ENCODE measurements around the gene NINJ2. TPM values are rescaled to one million over a fixed set of nuclear protein-coding genes. Genes with fewer than 3 reads are reported as not detected.

Gene NINJ2
- polyA plus RNA-seq, 6 donors from 2014 or later: 9.6 to 28.9 (median 11.5) TPM

DNA sequence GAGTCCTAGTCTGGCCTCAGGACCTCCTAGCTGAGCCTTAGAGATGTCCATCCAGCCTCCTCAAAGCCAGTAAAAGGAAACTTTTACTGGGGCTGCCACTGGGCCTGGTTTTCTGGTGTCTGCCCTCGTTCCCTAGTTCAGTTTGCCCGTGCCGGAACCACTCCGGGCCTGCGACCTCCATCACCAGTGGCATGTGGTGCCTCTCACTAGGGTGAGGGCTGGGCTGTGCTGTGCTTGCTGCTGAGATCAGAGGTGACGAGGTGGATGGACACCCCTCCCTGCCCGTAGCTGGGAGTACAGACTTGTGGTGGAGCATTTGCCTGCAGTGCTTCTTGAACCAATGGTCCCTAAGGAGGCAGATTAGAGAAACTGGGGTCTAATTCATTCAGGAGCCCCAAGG is 127.8 kb downstream of the NINJ2 start:
- Mint-ChIP-seq H3K4me3 (no peak overlapping the region), H3K4me1 (no peaks in the 10 kb centered on the region), H3K9me3 (peaks cover 9 to 23% (median 15%) of the 10 kb centered on the region in 7 donors), H3K27me3 (peaks cover 6 to 20% (median 7%) of the 10 kb centered on the region in 3 donors), H3K27ac (no peak overlapping the region), H3K36me3 (peaks cover 11 to 16% of the 10 kb centered on the region in 2 donors)
- DNase-seq: no peak
- no peak for ATAC-seq (ENCODE audit: low read depth in 2 of 2)

DNA sequence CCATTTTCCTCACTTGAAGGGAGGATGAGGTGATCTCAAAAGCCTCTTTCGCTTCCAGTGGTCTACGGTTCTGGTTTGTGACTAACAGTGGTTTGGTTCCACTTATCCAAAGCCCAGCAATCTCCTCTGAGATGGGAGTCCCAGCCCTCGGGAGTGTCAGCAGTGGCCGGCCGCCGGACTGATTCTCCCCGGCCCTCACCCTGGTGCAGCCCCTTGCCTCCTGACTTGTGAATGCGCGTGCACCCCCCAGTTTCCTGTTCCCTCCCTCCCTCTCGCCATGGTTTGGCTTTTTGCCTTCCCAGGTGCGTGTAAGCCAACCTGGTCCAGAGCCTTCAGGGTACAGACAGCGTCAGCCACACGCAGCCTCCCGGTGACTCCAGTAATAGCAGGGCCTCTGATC is 129.0 kb downstream of the NINJ2 start:
- no peak overlapping the region for H3K27ac Mint-ChIP-seq
- H3K36me3 Mint-ChIP-seq: peaks cover 11 to 19% of the 10 kb centered on the region in 2 donors
- H3K27me3 Mint-ChIP-seq: peaks cover 4 to 16% (median 7%) of the 10 kb centered on the region in 3 donors
- H3K9me3 Mint-ChIP-seq: peaks cover 10 to 24% (median 15%) of the 10 kb centered on the region in 7 donors
- H3K4me3 Mint-ChIP-seq: no peak overlapping the region
- H3K4me1 Mint-ChIP-seq: no peaks in the 10 kb centered on the region
- DNase-seq: no peak
- ATAC-seq (ENCODE audit: low read depth in 2 of 2): no peak

- H3K27ac Mint-ChIP-seq: no peak overlapping the region
- DNase-seq (no peak), ATAC-seq (ENCODE audit: low read depth in 2 of 2) (no peak)
- peaks cover 11 to 19% of the 10 kb centered on the region in 2 donors for H3K36me3 Mint-ChIP-seq
- H3K4me3 Mint-ChIP-seq: no peak overlapping the region
- H3K9me3 Mint-ChIP-seq: peaks cover 12 to 24% (median 15%) of the 10 kb centered on the region in 7 donors
- H3K4me1 Mint-ChIP-seq: no peaks in the 10 kb centered on the region
- H3K27me3 Mint-ChIP-seq: peaks cover 4 to 16% (median 5%) of the 10 kb centered on the region in 3 donors
Measured at GRCh38 chr12:533718-534117, 129.5 kb downstream of the NINJ2 start.

GRCh38 chr12:532908-533565 is 130.2 kb downstream of the NINJ2 start:
- Mint-ChIP-seq H3K4me3 (no peak overlapping the region), H3K27me3 (peaks cover 4 to 16% (median 5%) of the 10 kb centered on the region in 3 donors), H3K36me3 (peaks cover 11 to 19% of the 10 kb centered on the region in 2 donors), H3K9me3 (peaks cover 12 to 24% (median 15%) of the 10 kb centered on the region in 7 donors), H3K27ac (no peak overlapping the region), H3K4me1 (no peaks in the 10 kb centered on the region)
- no peak for ATAC-seq (ENCODE audit: low read depth in 2 of 2)
- no peak for DNase-seq

DNA sequence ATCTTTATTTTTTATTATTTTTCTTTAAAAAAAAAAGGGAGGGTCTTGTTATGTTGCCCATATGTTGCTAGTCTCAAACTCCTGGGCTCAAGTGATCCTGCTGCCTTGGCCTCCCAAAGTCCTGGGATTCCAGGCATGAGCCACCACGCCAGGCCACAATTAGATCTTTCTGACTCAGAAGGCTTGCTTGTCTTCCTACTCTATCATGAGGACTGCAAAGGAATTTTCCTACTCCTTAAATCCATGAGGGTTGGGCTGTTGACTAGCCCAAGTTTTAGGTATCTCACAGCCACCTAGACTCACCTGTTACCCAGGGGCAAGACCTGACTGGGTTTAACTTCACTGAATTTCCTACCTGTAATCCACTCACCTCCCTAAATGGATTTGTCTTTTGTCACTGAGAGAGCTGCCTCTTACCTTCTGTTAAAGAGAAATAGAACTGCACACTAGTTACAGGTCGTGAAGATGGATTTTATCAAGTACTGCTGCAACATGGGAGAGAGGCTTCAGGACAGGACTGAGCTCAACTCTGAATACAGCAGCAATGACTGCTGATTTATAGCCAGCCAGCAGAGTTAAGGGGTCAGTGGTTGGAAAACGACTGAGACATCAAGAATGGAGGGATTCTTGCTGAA is 131.2 kb downstream of the NINJ2 start:
- DNase-seq (no peak), ATAC-seq (ENCODE audit: low read depth in 2 of 2) (no peak)
- H3K27me3 Mint-ChIP-seq: peaks cover 4 to 16% (median 5%) of the 10 kb centered on the region in 3 donors
- no peak overlapping the region for H3K4me3 Mint-ChIP-seq
- peaks cover 12 to 24% (median 15%) of the 10 kb centered on the region in 7 donors for H3K9me3 Mint-ChIP-seq
- H3K36me3 Mint-ChIP-seq: peaks cover 11 to 19% of the 10 kb centered on the region in 2 donors
- H3K27ac Mint-ChIP-seq: no peak overlapping the region
- no peaks in the 10 kb centered on the region for H3K4me1 Mint-ChIP-seq

DNA sequence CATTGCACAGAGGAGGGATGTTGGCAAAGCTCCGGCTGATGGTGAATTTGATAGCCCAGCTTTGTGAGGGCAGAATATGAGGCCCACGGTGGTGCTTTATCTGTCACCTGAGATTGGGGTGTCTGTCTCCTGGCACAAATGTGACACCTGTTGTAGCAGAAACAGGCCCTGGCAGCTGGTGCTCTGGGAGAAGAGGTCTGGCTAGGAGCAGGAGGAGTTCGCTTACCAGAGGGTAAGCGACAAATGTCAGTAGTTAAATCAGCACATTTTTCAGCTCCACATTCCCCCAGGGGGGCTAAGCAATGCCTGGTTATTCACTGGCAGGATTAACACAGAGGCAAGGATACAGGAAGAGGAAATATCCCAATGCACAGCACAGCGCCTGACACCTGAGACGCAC is 132.4 kb downstream of the NINJ2 start:
- no peak overlapping the region for H3K27ac Mint-ChIP-seq
- H3K9me3 Mint-ChIP-seq: peaks cover 12 to 24% (median 15%) of the 10 kb centered on the region in 7 donors
- peaks cover 11 to 19% of the 10 kb centered on the region in 2 donors for H3K36me3 Mint-ChIP-seq
- ATAC-seq (ENCODE audit: low read depth in 2 of 2): no peak
- H3K27me3 Mint-ChIP-seq: peaks cover 4 to 14% (median 5%) of the 10 kb centered on the region in 3 donors
- no peak overlapping the region for H3K4me3 Mint-ChIP-seq
- no peaks in the 10 kb centered on the region for H3K4me1 Mint-ChIP-seq
- no peak for DNase-seq

- Mint-ChIP-seq H3K9me3 (peaks cover 12 to 24% (median 15%) of the 10 kb centered on the region in 7 donors), H3K4me3 (no peak overlapping the region), H3K36me3 (peaks cover 11 to 19% of the 10 kb centered on the region in 2 donors), H3K27ac (no peak overlapping the region), H3K4me1 (no peaks in the 10 kb centered on the region), H3K27me3 (peaks cover 4 to 13% (median 10%) of the 10 kb centered on the region in 3 donors)
- no peak for ATAC-seq (ENCODE audit: low read depth in 2 of 2)
- DNase-seq: no peak
Measured at GRCh38 chr12:530308-530707, 132.9 kb downstream of the NINJ2 start.

DNA sequence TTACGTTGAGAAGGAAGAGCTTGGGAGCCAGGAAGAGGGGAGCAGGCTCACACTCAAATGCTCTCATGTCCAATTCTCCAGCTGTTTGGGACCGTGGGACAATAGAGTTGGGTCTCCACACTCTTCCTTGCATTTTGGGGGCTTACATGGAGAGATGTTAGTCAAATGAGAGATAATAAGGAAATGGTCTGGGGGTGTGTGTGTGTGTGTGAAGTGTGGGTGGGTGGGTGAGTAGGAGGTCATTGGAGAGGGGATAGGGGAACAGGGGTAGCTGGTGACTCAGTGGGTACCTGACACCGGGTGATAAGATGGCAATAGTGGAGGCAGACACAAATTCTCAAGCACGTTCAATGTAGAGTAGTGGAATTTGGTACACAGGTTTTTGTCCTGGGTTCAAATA is 135.5 kb downstream of the NINJ2 start:
- Mint-ChIP-seq H3K9me3 (peaks cover 9 to 21% (median 14%) of the 10 kb centered on the region in 7 donors), H3K27ac (peak overlapping the region in 2 of 6 donors; percentile 73 to 78), H3K4me1 (no peaks in the 10 kb centered on the region), H3K27me3 (peaks cover 6 to 13% (median 12%) of the 10 kb centered on the region in 3 donors), H3K36me3 (peaks cover 8 to 18% of the 10 kb centered on the region in 2 donors), H3K4me3 (peak overlapping the region in 1 of 8 donors; percentile 29)
- ATAC-seq (ENCODE audit: low read depth in 2 of 2) (no peak), DNase-seq (no peak)

- Mint-ChIP-seq H3K27me3 (peaks cover 3 to 13% (median 7%) of the 10 kb centered on the region in 3 donors), H3K27ac (peak overlapping the region in 1 of 6 donors; percentile 73), H3K4me1 (no peaks in the 10 kb centered on the region), H3K4me3 (no peak overlapping the region), H3K9me3 (peaks cover 4 to 16% (median 10%) of the 10 kb centered on the region in 7 donors), H3K36me3 (peaks cover 3 to 14% of the 10 kb centered on the region in 2 donors)
- ATAC-seq (ENCODE audit: low read depth in 2 of 2) (no peak), DNase-seq (no peak)
Measured at GRCh38 chr12:527241-527640, 136.0 kb downstream of the NINJ2 start.

DNA sequence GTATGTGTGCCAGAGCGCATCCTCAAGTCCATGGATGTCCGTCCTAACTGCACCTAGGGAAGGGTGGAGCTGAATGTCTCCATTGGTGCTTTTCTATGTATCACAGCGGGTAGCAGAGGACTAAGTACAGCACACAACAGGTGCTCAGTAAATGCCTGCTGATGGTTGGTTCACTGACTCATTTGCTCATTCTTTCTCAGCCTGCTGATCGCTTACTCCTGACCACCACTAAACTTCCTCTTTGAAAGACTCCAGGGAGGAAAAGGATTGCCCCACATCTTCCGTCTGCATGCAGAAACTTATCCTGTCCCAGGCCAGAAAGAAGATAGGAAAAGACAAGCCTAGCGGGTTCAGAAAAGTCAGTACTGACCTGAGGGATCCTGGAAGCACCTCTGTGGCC is 137.2 kb downstream of the NINJ2 start:
- no peak for ATAC-seq (ENCODE audit: low read depth in 2 of 2)
- H3K4me3 Mint-ChIP-seq: no peak overlapping the region
- H3K27me3 Mint-ChIP-seq: peaks cover 3 to 16% (median 7%) of the 10 kb centered on the region in 3 donors
- H3K4me1 Mint-ChIP-seq: no peaks in the 10 kb centered on the region
- H3K27ac Mint-ChIP-seq: no peak overlapping the region
- DNase-seq: no peak
- peaks cover 0 to 10% (median 3%) of the 10 kb centered on the region in 7 donors for H3K9me3 Mint-ChIP-seq
- H3K36me3 Mint-ChIP-seq: peaks cover 0 to 9% of the 10 kb centered on the region in 2 donors

- DNase-seq (no peak), ATAC-seq (ENCODE audit: low read depth in 2 of 2) (no peak)
- Mint-ChIP-seq H3K4me1 (no peaks in the 10 kb centered on the region), H3K36me3 (no peaks in the 10 kb centered on the region), H3K9me3 (peaks cover 0 to 3% (median 0%) of the 10 kb centered on the region in 7 donors), H3K27me3 (peaks cover 19 to 30% (median 19%) of the 10 kb centered on the region in 3 donors), H3K27ac (peak overlapping the region in 1 of 6 donors; percentile 36), H3K4me3 (no peak overlapping the region)
Measured at GRCh38 chr12:524167-524951, 138.9 kb downstream of the NINJ2 start.

DNA sequence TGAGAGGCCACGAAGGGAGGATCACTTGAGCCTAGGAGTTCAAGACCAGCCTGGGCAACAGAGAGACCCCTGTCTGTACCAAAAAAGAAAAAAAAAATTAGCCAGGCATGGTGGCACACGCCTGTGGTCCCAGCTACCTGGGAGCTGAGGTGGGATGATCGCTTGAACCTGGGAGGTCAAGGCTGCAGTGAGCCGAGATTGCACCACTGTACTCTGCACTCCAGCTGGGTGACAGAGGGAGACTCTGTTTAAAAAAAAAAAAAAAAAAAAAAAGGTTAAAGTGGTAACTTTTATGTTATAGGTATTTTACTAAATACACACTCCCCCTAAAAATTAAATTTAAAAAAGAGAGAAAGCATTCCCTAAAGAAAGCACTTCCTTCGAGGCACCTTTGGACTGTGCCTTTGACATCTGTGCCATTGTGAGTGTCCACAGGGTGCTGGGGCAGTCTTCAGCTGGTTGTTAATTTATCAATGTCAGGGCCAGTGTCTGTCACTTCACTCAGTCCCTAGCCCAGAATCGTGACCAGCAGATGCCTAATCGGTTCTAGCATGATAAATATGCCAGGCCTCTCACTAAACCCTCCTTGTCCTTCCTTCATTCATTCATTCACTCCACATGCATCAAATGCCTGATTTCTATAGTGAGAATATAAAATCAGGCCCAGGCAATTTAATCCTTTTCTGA is 140.4 kb downstream of the NINJ2 start:
- no peak for DNase-seq
- ATAC-seq (ENCODE audit: low read depth in 2 of 2): no peak
- Mint-ChIP-seq H3K27ac (peak overlapping the region in 2 of 6 donors; percentile 17 to 44), H3K4me1 (no peaks in the 10 kb centered on the region), H3K4me3 (no peak overlapping the region), H3K9me3 (no peaks in the 10 kb centered on the region), H3K27me3 (peaks cover 20 to 25% (median 21%) of the 10 kb centered on the region in 3 donors), H3K36me3 (no peaks in the 10 kb centered on the region)

DNA sequence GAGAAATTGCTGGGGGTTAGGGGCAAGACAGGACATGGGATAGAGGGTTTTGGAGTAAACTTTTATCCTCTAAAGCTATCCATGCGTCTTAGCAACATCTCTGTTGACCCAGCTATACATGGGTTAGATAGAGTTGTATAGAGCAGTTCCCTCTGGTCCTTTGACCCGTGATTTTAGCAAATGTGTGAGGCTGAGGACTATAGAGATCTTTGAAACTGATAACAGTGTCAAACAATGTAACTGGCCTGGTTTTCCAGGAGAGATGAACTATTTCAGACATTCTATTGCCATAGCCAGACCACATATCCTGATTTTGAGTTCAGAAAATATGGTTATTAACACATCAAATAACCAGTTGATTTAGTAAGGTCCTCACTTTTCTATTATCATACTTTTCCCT is 143.1 kb downstream of the NINJ2 start:
- ATAC-seq (ENCODE audit: low read depth in 2 of 2): no peak
- no peaks in the 10 kb centered on the region for H3K4me1 Mint-ChIP-seq

More for the DNA sequence above, 143.1 kb downstream of the NINJ2 start:
- no peak for DNase-seq
- Mint-ChIP-seq H3K36me3 (no peaks in the 10 kb centered on the region), H3K9me3 (no peaks in the 10 kb centered on the region), H3K27me3 (peaks cover 15 to 21% (median 19%) of the 10 kb centered on the region in 3 donors), H3K4me3 (no peak overlapping the region), H3K27ac (no peak overlapping the region)
